PFSK-1 (cell line): ENCODE results near the gene ZDHHC14.

Source experiments
- FOXP2 ChIP-seq: optimal IDR thresholded peaks from 2 replicates; pipeline ENCODE3; 2011; ENCODE audit warnings: borderline replicate concordance, control low read depth, inconsistent platforms; ENCODE audit not compliant: insufficient read depth; ENCODE audit errors: extremely low read length, extremely low read depth
- POLR2AphosphoS5 ChIP-seq: IDR thresholded peaks from 2 replicates; pipeline ENCODE4 v1.6.1; 2012; ENCODE audit warnings: low read depth, mild to moderate bottlenecking, control low read depth, low read length, moderate library complexity
- REST ChIP-seq, 2 experiments: IDR thresholded peaks; 2 replicates each; pipeline versions ENCODE4 v1.6.1 to v1.8.0; 2011 to 2012; ENCODE audit warnings: low read depth in 2 of 2, low read length in 2 of 2, control low read depth in 1 of 2, inconsistent platforms in 1 of 2, mild to moderate bottlenecking in 1 of 2, moderate library complexity in 1 of 2; ENCODE audit not compliant: insufficient read depth in 1 of 2
- SIN3A ChIP-seq: IDR thresholded peaks from 2 replicates; pipeline ENCODE4 v1.6.1; 2012; ENCODE audit warnings: mild to moderate bottlenecking, low read length, moderate library complexity, borderline replicate concordance; ENCODE audit not compliant: insufficient read depth
- TAF1 ChIP-seq: IDR thresholded peaks from 2 replicates; pipeline ENCODE4 v1.6.1; 2012; ENCODE audit warnings: low read length, control low read depth, borderline replicate concordance; ENCODE audit not compliant: insufficient read depth

ZDHHC14 gene

GRCh38 chr6:157631412-157631811 lies 250.4 kb downstream of the ZDHHC14 start:
- TF ChIP-seq FOXP2 (no peak), SIN3A (no peak), POLR2AphosphoS5 (no peak), TAF1 (no peak), REST (IDR thresholded peaks at IDR 0.05; ENCODE audit: insufficient read depth in 1 of 2, low read depth in 2 of 2, low read length in 2 of 2) (no peak)

GRCh38 chr6:157631838-157632614 lies 251.0 kb downstream of the ZDHHC14 start:
- no peak for TF ChIP-seq TAF1
- TF ChIP-seq SIN3A, result no peak
- no peak for TF ChIP-seq FOXP2
- TF ChIP-seq POLR2AphosphoS5, result no peak
- no peak for TF ChIP-seq REST (IDR thresholded peaks at IDR 0.05; ENCODE audit: insufficient read depth in 1 of 2, low read depth in 2 of 2, low read length in 2 of 2)

- no peak for TF ChIP-seq REST (IDR thresholded peaks at IDR 0.05; ENCODE audit: insufficient read depth in 1 of 2, low read depth in 2 of 2, low read length in 2 of 2)
Measured at GRCh38 chr6:157632821-157633220, 251.8 kb downstream of the ZDHHC14 start.

- TF ChIP-seq SIN3A (no peak), TAF1 (no peak), POLR2AphosphoS5 (no peak), REST (IDR thresholded peaks at IDR 0.05; ENCODE audit: insufficient read depth in 1 of 2, low read depth in 2 of 2, low read length in 2 of 2) (no peak), FOXP2 (no peak)
Measured at GRCh38 chr6:157634546-157634945, 253.6 kb downstream of the ZDHHC14 start.
